GM18499 (cell line): Measurements from ENCODE around the gene COL13A1.

Experiments used
- ATAC-seq: cut with Tn5 transposase; IDR thresholded peaks from one replicate; pipeline ENCODE4 v1.9.1; 2021; ENCODE audit warnings: moderate number of reproducible peaks; ENCODE audit not compliant: insufficient read depth, unreplicated experiment

Gene COL13A1

DNA sequence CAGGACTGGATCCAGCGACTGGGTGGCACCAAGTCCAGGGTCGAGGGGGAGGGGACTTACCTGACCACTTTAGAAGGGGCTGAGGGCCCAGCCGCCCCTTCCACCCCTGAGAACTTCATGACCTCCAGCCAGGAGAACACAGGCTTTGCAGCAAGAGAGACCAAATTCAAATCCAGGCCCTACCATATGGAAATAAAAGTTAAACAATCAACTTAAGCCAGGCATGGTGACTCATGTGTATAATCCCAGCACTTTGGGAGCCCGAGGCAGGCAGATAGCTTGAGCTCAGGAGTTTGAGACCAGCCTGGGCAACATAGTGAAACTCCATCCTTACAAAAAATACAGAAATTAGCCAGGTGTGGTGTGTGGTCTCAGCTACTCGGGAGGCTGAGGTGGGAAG is 61.9 kb downstream of the COL13A1 start:
- ATAC-seq, result no peak

DNA sequence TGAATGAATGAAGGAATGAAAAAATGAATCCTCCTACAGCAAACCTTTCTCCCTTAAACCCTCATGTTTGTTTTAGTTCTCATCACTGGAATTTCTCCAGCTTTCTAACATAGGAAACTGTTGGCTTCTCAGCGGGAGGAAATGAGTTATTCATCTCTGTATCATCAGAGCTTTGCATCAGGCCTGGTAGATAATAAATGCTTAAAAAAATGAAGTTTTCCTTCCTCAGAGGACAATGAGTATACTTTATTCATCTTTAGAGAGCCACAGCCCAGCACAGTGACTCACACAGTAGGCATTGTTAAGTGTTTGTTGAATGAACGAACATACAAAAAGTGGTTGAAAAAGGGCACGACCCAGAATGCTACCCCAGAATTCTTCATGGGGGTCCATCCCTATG is 62.6 kb downstream of the COL13A1 start:
- no peak for ATAC-seq

DNA sequence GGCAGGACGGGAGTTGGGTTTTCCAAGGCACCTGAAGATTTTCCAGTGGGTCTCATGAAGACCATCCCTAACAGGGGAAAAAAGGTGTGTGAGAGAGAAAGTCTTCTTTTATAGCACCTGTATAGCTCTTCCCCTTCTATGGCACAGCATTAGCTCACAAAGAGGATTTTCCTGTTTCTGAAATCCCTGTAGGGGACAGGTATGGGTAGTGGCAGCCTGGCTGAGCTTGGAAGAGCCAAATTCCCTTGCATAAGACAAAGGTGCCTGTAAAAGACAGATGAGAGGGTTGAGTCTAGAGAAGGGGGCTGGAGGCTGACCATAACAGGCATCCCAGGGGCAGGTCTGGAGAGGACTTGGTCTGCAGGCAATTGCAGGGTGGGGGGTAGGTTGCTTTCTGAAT is 63.7 kb downstream of the COL13A1 start:
- no peak for ATAC-seq

DNA sequence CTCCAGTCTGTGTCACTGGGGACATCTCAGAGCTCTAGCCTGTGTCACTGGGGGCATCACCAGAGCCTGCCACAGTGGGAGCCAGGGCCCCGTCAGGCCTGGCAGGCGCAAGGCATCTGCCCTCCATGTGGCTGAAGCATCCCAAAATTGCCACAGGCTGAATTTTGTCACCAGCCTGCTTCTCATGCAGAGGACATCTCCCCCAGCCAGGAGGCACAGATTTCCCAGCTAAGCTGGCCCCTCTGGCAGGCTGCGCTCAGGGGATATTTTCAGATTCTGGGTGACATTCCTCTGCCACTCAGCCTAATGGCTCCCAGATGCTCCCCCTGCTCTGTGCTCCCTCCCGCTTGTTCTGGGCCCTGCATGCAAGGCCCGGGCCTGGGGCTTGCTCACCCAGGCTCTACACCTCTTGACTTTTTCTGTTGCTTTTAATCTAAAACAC is 64.6 kb downstream of the COL13A1 start:
- ATAC-seq, result no peak

DNA sequence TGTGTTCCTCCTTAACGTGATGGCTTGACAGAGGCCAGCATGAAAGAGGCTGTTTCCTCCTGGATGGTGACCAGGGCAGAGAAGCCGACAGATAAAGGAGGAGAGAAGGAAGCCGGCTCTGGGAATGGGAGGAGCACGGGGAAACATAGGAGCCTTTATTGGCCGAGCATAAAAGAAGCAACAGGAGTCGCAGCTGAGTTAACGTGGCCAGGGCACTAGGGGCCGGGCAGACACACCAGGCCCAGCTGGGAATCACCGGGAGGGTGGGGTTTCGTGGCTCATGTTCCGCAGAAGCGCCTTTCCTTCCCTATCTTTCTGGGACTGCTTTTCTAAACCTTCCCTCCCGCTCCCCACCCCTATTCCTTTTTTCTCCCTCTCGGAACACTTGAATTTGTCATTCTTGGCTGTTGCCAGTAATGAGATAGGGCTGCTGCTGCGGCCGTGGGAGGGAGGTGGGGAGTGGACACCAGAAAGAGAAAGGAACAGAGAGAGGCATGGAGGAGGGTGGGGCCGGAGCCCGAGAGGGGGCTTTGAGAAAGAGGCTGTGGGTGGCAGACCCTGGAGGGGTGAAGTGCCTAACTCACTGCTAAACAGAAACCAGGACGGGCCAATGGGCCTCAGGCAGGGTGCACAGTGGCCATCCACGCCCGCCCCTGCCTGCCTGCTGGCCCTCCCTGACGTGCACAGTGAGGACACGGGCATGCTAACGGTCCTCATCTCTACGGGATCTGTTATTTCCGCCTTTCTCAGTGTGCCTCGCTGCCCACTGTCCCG is 65.2 kb downstream of the COL13A1 start:
- ATAC-seq, result no peak

DNA sequence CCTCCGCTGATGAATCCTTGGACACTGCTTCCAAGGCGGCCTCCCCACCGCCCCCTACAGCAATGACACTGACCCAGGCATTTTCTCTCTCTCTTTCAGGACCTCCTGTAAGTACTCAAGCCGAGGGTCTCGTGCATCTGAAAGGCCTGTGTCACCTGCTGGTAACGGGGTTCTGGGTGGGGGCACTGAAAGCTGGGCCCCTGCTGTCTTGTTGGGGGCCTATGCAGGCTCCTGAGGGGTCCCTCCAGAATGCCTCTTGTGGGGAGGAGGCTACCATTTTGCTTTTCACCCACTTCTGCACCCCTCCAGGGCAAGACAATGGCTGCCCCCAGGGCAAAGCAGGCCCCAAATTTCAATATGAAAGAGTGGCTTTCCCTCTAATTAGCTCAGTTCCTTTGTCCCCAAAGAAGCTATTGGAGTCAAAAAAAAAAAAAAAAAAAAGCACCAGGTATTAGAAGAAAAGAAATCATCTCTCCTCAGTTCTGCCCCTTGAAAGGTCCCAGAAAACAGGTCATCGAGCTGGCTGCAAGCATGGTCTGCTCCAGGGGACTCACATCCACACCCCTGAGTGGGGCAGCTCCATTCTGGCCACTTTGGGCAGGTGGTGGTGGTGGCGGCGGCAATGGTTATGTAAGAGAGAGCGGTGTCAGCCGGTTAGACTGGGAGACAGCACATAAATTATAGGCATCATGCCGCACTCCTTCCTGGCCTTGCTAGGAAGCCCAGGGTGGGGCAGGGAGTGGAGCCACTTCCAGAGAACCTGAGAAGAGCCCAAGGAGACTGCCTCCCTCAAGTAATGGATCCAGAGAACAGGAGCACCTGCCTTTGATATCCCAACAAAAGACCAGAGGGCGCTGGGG is 66.2 kb downstream of the COL13A1 start:
- ATAC-seq, result no peak

DNA sequence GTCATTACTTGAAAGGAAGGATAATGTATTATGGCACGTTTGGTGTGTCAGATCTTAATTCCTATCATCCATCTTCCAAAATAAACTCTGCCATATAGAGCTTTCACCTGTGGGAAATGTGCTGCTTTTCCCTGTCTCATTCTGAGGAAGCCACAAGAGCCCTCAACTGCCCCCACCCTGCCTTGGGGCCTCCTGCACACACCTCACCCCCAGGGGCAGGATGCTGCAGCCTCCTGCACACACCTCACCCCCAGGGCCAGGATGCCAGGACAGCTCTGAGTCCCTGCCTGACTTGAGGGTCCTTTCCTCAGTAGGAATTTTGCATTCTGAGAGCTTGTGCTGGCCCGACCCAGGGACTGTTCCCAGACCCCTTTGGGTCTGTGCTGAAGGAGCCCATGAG is 67.1 kb downstream of the COL13A1 start:
- no peak for ATAC-seq

DNA sequence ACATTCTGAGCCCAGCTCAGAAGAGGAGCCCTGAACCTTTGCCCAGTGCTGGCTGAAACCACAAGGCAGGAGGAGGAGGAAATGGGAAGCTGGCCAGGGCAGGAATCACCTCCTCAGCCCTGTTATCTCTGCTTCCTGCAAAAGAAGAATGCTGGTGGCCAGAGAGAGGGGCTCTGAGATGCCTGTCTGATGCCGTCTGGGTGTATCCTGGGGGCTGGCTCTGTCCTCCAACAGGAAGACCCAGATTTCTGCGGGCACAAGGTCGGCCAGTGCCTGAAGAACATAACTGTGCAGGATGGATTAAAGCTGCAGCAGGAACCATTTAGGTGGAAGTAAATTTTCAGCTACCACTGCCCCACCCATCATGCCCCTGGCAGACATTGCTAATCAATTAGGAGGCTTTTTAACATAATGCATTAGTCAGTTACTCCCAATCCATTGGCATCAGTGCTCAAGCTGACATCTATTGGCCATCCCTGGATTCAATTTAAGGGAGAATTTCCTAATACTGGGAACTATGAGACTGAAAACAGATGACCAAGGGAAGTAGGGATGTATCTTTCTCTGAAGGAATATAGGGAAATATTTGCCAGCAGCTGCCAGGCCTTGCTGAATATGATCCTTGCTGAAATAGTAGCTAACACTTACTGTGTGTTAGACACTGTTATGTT is 67.7 kb downstream of the COL13A1 start:
- ATAC-seq, result no peak

DNA sequence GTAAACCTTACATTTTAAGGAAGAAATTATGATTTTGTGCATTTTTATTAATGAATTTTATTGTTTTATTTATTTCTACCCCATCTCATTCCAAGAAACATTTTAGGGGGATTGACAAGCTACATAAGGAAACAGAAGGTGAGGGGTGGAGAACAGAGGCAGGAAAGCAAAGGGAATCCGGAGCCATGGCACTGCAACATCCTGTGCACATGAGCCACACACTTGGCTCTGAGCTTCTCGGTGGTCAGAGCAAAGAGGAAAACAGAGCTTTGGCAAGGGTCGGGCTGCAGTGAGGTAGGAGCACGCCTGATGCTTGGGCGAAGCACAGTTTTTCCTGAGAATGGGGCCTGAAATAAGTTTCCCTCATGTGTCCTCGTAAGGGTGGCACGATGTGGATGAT is 68.9 kb downstream of the COL13A1 start:
- ATAC-seq, result no peak

DNA sequence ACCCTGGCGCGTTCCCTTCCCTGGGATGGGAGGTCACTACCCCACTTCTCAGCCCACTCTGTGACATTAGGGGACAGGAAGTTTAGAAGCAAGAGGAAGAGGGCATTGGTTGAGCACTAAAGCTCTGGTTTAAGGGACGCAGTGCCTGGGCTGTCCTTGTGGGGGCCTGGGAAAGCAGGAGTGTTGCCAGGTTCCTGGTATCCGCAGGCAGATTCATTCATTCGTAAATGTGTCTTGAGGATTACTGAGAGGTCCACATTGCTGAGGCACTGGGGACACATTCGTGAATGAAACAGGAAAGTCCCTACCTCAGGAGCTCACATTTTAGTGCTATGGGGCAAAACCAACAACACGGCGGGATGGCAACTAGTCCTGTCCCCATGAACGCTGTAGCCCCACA is 69.4 kb downstream of the COL13A1 start:
- no peak for ATAC-seq

DNA sequence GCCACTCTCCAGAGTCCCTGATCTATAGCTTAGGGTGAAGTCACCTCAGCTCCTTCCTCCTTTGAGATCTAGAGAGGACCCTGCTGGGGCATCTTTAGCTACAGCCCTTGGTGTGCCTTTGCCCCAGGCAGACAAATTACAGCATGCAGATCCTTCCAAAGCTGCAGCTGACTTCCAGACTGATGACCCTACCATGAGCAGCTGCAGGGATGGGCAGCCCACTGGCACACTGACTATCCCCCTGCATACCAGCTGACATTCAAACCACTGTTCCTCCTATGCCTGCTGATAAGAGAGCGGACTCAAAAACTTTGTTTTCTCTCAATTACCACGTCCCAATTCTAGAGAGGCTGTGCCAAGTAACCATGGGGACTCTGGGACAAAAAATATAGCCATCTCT is 70.6 kb downstream of the COL13A1 start:
- no peak for ATAC-seq

DNA sequence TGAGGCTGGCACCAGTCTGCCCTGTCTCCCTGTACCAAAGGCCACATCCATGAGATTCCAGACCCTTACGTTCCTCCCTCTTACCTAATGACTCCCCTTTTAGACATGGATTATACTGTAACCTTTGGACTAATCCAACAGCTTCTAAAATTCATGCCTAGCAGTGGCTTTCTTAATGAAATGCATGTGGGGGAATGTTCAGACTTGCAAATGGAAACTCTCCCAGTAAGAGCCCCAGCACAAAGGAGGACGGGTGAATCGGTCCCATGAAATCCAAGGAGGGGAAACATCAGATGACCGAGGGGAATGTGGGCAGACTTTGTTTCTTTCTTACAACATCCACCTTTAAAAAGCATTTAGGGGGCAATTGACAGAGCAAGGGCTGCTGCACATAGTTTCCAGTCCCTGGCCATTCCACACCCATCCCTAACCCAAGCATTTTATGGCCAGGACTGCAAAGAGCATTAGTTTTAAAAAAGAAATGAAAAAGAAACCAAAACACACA is 71.5 kb downstream of the COL13A1 start:
- ATAC-seq, result no peak

DNA sequence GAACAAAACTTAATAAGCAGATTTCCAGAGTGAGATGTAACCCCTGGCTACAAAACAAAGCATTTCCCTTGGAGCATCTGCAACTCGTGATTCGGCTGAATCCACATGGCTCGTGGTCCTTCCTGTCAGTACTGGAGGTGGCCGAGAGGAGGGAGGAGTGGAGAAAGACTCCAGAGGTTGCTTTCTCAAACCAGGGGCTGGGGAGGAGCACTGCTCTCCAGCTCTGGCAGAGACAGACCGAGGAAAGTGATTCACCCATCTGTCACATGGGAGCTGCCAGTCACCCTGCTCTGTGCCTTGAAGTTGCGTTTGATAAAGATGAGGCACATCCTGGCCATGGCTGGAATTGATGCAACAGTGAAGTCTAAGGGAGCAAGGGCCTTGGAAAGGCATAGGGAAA is 72.7 kb downstream of the COL13A1 start:
- ATAC-seq, result no peak

DNA sequence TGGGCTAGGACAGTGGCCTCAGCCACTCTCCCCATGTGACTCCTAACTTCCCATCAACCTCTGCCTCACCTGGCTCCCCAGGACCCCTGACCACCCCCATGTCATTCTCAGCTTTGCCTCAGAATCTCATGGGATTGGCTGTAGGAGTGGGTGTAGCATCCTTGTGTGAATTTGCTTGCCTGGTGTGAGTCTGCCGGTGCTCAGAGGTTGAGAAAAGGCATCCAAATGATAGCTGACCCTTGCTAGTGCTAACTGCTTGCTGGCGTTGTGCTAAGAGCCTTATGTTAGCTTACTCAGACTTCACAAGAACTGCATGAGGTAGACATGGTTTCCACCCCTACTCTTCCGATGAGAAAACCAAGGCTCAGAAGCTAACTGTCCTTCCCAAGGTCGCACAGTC is 74.2 kb downstream of the COL13A1 start:
- no peak for ATAC-seq

DNA sequence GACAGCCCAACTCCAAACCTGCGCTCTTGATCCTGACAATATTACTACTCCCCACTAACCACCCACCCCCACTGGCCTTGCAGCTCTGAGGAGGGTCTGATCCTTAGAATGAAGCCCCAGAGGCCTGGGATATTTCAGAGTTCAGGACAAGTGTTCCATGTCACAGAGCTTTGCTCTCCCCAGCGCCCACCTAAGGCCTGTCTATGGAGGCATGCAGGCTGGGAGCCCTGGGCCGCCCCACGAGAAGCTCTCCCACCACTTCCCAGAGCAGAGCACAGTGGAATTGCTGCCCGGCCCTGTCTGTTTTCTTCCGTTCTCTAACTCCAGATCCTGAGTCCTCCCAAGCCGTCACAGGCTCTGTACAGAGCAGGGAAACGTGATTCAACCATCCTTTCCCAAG is 74.6 kb downstream of the COL13A1 start:
- no peak for ATAC-seq

DNA sequence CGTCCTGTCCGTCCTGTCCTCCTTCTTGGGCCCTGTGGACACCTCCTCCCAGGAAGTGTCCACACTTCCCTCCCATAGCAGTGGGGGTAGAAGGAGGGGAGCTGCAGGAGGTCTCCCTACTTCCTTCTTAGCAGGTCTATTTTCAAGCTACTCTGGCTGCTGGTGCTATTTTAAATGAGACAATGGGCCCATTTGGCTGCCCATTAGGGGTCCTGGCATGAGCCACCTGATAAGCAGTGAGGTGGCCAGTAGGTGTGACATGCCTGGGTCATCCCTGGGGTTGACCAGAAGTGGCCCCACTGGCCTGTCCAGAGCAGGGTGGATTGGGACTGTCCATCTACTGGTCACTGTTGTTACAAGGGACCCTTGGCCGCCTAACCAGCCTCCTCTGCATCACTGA is 75.2 kb downstream of the COL13A1 start:
- no peak for ATAC-seq

DNA sequence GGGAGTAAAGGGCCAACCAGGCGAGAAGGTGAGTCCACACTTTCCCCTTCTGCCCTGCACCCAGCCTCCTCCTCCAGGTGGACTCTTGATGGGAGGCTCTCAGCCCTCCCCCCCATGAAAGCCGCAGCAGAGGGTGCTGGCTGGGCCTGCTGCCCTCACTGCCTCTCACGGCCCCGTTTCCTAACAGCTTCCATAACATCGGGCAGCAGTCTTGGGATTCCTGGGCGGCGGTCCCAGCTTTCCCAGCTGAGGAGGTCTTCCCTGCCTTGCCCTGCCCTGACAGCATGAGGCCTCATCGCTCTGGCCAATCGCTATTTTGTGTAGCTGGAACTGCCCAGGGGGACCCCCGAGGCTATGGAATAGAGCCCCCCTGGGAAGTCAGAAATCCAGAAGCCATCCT is 76.3 kb downstream of the COL13A1 start:
- ATAC-seq, result no peak

DNA sequence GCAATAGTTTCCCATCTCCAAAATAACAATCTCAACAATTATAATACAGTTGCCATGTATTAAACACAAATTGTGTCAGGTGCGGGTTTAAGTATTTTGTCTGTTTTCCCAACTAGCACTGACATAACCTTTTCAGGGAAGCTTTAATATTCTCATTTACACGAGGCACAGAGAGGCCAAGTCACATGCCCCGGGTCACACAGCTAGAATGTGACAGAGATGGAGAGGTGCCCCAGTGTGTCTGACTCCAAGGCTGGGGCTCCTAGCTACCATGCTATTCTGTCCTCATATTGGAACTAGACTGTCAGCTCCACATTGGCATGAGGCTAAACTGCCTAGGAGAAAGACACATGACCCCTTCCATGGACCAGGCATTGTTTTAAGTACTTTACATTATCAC is 77.2 kb downstream of the COL13A1 start:
- no peak for ATAC-seq

DNA sequence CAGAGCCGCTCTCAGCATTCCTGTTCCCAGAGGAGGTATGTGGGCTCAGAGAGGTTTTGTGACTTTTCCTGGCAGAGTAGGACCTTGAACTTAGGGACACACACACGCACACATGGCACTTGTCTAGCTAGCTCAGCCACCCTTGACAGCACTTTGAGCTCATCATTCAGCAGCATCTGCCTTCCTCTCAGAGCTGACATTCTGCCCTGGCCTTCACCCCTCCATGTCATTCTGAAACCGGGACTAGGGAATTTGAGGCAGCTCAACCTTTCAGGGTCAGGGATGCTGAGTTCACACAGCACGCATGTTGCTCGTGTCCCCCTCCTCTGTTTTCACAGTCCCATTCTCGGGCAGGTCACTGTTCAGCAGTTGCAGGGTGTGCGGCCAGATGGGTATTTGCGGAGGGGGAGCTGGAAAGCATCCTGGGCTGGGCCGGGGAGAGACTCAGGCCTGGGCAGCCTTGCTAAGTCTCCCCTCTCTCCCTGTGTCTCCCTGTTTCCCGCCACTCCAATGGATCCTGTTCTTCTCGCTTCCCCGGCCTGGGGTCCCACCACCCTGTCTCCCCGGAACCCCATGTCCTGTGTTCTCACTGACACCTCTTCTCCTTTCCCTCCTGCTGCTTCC is 78.0 kb downstream of the COL13A1 start:
- no peak for ATAC-seq

DNA sequence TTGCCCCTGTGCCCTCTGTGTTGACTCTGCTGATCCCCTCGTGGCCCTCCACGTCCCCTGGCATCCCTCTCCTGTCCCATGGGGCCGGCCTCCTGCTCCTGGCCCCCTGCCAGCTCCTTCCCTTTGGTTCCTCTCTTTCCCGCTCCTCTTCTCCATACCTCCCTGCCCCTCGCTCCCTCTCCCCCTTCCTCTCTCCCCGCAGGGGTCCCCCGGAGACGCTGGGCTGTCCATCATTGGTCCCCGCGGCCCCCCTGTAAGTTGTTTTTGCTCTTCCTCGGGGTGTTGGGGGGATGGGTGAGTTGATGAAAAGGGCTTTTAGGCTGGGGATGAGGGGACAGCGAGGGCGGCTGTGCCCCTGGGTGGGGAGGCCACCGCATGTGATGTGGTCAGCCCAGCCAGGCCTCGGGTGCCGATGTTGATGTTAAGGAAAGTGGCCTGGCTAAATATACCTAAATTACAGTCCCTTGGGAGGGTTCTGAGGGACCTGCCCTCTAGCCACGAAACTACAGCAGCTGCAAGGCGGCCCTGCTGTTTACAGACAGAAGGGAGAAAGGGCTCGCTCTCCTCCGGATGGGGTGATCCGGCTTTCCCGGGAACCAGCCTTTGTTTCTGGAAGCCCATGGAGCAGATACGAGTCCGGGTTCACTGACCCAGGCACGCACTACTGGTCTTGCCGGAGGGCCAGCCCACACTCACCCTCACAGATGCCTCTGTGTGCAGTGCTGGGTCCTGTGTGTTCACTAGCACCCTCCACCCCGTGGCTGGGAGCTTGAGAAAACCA is 78.8 kb downstream of the COL13A1 start:
- ATAC-seq, result no peak
